HG02571 (cell line): Measurements from ENCODE around the gene BAZ2B.

Experiments
- ATAC-seq: cut with Tn5 transposase; IDR thresholded peaks from one replicate; pipeline ENCODE4 v1.9.1; 2021; ENCODE audit warnings: mild to moderate bottlenecking, moderate library complexity; ENCODE audit not compliant: unreplicated experiment

BAZ2B gene

GRCh38 chr2:159615367-159616285 lies 722 bp downstream of the BAZ2B start:
- ATAC-seq: peak; percentile 75

- ATAC-seq: no peak
Measured at GRCh38 chr2:159614534-159615366, 1.6 kb downstream of the BAZ2B start.

GRCh38 chr2:159613651-159614285 lies 2.6 kb downstream of the BAZ2B start:
- ATAC-seq: no peak

GRCh38 chr2:159613091-159613490 lies 3.3 kb downstream of the BAZ2B start:
- ATAC-seq: no peak

- ATAC-seq: no peak
Measured at GRCh38 chr2:159612255-159612901, 4.0 kb downstream of the BAZ2B start.

GRCh38 chr2:159609811-159610549 lies 6.4 kb downstream of the BAZ2B start:
- no peak for ATAC-seq

- no peak for ATAC-seq
Measured at GRCh38 chr2:159608723-159609308, 7.5 kb downstream of the BAZ2B start.

- ATAC-seq: no peak
Measured at GRCh38 chr2:159608108-159608507, 8.2 kb downstream of the BAZ2B start.

GRCh38 chr2:159606287-159606686 lies 10.1 kb downstream of the BAZ2B start:
- no peak for ATAC-seq

GRCh38 chr2:159605441-159606178 lies 10.7 kb downstream of the BAZ2B start:
- no peak for ATAC-seq

GRCh38 chr2:159604159-159604558 lies 12.2 kb downstream of the BAZ2B start:
- ATAC-seq: no peak

GRCh38 chr2:159600752-159601151 lies 15.6 kb downstream of the BAZ2B start:
- no peak for ATAC-seq

- ATAC-seq: no peak
Measured at GRCh38 chr2:159595410-159596046, 20.8 kb downstream of the BAZ2B start.

GRCh38 chr2:159592441-159592840 lies 23.9 kb downstream of the BAZ2B start:
- ATAC-seq: no peak

GRCh38 chr2:159591221-159591620 lies 25.1 kb downstream of the BAZ2B start:
- no peak for ATAC-seq

GRCh38 chr2:159589286-159589685 lies 27.1 kb downstream of the BAZ2B start:
- ATAC-seq: no peak

- no peak for ATAC-seq
Measured at GRCh38 chr2:159586034-159586433, 30.3 kb downstream of the BAZ2B start.

- no peak for ATAC-seq
Measured at GRCh38 chr2:159585622-159586021, 30.7 kb downstream of the BAZ2B start.

- no peak for ATAC-seq
Measured at GRCh38 chr2:159584796-159585195, 31.6 kb downstream of the BAZ2B start.
